Fibroblast of skin of abdomen (primary cell): Measurements from ENCODE around the gene TAS2R38.

Experiments used
- DNase-seq: peaks from one replicate; pipeline ENCODE4 v3.0.0-alpha.2; 2013

The TAS2R38 gene

GRCh38 chr7:141975806-141976523 is 2.4 kb upstream of the TAS2R38 start:
- DNase-seq: peak; percentile 18

- no peak for DNase-seq
Observed at GRCh38 chr7:141974831-141975230, 1.3 kb upstream of the TAS2R38 start.

- no peak for DNase-seq
Observed at GRCh38 chr7:141960687-141961422, 12.7 kb downstream of the TAS2R38 start.

- no peak for DNase-seq
Observed at GRCh38 chr7:141956084-141956483, 17.5 kb downstream of the TAS2R38 start.

- DNase-seq: no peak
Observed at GRCh38 chr7:141954334-141954733, 19.2 kb downstream of the TAS2R38 start.

GRCh38 chr7:141952461-141952860 is 21.1 kb downstream of the TAS2R38 start:
- no peak for DNase-seq

- no peak for DNase-seq
Observed at GRCh38 chr7:141950806-141951205, 22.8 kb downstream of the TAS2R38 start.

GRCh38 chr7:141949911-141950310 is 23.7 kb downstream of the TAS2R38 start:
- no peak for DNase-seq

GRCh38 chr7:141949451-141949850 is 24.1 kb downstream of the TAS2R38 start:
- DNase-seq: no peak

GRCh38 chr7:141949021-141949420 is 24.6 kb downstream of the TAS2R38 start:
- no peak for DNase-seq

- DNase-seq: no peak
Observed at GRCh38 chr7:141946796-141947195, 26.8 kb downstream of the TAS2R38 start, which contains the start of gene CLEC5A. Gene CLEC5A (minus strand): TSS chr7:141946974. CDS start chr7:141946292, 682 bp downstream.

- peak; percentile 10 for DNase-seq
Observed at GRCh38 chr7:141945356-141945755, 28.2 kb downstream of the TAS2R38 start.

GRCh38 chr7:141944811-141945210 is 28.8 kb downstream of the TAS2R38 start:
- DNase-seq: no peak

GRCh38 chr7:141943846-141944245 is 29.7 kb downstream of the TAS2R38 start:
- no peak for DNase-seq

GRCh38 chr7:141941075-141941474 is 32.5 kb downstream of the TAS2R38 start:
- DNase-seq: no peak

- DNase-seq: no peak
Observed at GRCh38 chr7:141930211-141930610, 43.4 kb downstream of the TAS2R38 start.

- DNase-seq: no peak
Observed at GRCh38 chr7:141928845-141929195, 44.8 kb downstream of the TAS2R38 start.

- no peak for DNase-seq
Observed at GRCh38 chr7:141928146-141928844, 45.3 kb downstream of the TAS2R38 start.
